Stimulated activated CD8-positive, alpha-beta memory T cell treated with anti-CD3 and anti-CD28 coated beads, Interleukin-7, amount 100 ng/mL, for 24 hours (primary cell): ENCODE data around the gene PAX8.

Source experiments
- DNase-seq: peaks from one replicate; pipeline ENCODE4 v3.0.0-alpha.2; 2020; ENCODE audit warnings: low read depth

The PAX8 gene

DNA sequence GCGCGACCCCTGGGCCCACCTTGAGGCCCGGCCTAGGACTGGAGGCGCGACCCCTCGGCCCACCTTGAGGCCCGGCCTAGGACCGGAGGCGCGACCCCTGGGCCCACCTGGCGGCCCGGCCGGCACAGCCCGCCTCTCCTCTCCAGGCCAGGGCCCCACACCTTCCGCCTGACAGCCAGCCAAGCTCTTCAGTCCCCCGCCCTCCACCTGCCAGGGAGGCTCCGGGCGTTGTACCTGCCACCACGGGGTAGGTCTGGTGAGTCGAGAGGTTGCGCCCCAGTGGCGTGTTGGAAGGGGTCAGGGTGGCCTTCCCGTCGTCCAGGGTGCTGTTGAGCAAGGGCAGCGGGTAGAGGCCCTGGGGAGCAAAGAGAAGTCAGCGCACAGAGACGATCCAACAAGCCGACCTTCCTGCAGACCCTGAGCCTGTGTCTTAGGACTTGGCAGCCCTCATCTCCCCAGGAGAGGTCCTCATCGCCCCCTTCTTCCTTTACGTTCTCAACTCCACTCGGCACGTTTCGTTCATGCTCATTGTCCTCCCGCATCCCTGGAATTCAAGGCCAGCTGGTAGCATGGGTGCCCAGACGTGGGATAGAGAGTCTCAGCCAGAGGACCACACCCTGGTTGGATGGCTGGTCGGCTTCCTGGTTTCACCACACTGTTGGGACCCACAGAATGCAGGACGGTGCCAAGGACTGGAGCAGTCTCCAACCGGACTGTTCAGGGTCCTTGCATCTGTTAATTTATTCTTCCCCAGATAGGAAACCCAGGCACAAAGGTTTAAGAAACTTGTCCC is 42.2 kb downstream of the PAX8 start:
- DNase-seq: no peak

DNA sequence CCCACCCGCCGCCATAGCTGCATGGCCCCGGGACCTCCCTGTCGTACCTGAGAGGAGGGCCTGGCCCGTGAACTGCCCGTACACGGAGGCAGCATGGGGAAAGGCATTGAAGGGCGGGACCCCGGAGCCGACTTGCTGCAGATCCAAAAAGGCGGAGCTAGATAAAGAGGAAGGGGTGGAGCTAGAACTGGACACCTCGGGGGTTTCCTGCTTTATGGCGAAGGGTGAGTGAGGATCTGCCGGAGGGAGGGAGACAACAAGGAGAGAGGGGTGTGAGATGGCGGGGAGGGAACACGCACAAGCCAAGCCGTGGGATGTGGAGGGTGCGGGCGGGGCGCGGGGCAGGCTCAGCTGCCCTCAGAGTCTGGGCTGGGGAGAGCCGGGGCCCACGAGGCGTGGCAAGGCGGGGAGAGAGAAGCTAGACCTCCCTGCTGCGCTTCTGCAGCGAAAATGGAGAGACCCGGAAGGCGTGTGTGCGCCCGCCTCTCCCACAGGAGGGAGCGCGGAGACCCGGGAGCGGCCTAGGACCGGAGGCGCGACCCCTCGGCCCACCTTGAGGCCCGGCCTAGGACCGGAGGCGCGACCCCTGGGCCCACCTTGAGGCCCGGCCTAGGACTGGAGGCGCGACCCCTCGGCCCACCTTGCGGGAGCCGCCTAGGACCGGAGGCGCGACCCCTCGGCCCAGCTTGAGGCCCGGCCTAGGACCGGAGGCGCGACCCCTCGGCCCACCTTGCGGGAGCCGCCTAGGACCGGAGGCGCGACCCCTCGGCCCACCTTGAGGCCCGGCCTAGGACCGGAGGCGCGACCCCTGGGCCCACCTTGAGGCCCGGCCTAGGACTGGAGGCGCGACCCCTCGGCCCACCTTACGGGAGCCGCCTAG is 43.1 kb downstream of the PAX8 start:
- DNase-seq: peak; percentile 39

DNA sequence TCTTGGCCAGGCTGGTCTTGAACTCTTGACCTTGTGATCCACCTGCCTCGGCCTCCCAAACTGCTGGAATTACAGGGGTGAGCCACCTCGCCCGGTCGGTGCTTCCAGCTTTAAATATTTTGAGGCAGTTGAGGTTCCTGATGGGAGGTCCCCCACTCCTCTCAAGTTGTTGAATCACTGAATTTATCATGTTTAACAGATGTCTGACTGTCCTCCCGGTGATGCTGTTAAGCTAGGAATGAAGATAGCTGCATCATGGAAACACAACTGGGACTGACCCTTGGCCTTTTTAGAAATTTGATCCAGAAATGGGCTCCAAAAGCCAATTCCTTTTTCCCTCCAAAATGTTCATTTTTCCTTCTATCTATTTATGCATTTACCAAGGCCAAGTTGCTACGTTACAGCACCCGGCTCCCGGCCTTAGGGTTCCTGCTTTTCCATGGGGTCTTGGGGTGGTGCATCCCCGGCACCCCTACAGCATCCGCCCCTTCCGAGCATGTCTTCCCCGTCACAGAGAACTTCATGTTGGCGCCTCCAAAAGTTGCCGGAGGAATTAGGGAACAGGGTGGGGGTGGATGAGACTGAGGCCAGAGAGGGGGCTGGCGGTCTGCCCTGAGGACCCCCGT is 43.9 kb downstream of the PAX8 start:
- DNase-seq: no peak

DNA sequence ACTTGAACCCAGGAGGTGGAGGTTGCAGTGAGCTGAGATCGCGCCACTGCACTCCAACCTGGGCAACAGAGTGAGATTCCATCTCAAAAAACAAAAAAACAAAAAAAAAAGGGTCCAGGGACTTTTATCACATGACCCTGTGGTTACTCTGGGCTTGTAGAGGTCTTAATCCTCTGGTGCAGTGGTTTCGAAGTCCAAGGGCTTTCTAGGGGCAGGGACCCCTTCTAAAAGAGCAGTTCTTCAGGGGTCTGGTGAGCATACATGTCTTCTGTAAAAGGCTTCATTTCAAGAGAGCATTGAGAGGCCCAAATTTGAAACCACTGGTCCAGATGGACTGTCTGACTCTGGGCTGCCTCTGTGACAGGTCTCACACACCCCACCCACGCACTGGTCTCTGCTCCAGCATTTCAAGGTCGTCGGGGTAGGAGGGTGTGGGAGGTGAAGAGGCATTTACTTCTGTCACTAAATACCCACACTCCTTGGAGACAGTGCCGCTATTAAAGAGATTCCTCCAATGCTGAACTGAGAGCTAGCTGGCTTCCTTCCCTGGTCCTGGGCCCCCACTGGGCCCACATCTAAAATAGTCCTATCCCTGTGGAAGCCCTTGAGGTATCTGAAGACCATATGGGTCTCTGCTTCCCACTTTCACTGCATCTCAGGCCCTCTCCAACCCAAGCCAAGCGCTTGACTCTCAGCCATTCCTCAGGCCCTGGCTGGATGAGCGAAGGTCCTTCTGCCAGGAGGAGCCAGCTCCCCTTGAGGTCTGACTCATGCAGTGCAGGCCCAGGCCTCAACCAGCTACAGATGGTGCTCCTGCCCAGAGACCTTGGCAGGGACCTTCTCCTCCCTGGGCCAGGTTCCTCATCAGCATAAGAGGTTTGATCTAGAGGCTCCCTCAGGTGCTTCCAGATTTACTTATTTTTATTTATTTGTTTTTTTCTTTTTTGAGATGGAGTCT is 44.8 kb downstream of the PAX8 start:
- no peak for DNase-seq

DNA sequence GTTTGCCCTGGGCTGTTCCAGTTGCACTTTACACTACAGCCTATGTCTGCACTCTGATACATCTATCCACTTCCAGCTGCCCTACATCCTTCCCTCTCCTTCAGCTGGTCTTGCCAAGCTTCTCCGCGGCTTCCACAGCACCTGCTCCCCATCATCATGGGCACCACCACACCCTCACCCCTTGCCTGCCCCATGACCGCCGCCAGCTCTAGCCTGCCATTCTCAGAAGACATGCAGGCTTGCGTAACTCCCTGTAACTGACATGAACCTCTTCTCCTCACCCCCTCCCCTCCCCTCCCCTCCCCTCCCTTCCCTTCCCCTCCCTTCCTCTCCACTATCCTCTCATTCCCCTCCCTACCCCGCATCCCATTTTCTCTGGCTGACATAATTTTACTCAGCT is 46.0 kb downstream of the PAX8 start:
- DNase-seq: no peak

DNA sequence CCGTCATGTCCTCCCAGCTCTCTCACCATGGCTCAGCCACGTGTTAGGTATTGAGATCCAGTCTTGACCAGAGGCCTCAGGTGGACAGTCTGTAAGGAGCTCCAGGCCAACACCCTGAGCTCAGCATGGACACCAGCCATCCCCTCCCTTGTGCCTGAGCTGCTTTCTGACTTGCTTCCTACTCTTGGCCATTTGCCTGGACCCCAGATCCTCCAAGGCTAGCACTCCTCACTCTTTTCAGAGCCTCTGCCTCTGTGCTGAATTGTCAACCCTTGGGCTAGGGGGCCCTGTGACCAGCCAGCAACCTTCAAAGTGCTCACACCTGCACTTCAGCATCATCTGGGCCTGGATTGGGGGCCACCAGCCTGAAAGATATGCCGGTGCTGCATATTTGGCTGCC is 46.6 kb downstream of the PAX8 start:
- no peak for DNase-seq

DNA sequence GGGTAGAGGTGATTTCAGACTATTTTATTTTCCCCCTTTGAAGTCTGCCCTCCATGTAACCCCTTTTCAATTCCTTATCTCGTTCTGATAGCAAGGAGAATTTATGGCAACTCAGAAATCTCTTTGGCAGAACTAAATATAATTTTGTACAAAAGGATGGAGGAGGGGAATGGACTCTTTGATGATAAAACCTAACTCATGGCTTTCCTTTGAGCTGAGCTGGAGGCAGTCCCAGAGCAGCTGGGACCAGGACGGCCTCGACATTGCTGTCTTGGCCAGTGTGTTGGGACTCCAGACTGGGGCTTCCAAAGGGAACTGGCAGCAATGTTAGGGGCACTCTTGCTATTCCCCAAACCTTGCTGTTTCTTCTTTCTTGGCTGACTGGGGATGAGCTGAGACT is 47.7 kb downstream of the PAX8 start:
- DNase-seq: no peak

DNA sequence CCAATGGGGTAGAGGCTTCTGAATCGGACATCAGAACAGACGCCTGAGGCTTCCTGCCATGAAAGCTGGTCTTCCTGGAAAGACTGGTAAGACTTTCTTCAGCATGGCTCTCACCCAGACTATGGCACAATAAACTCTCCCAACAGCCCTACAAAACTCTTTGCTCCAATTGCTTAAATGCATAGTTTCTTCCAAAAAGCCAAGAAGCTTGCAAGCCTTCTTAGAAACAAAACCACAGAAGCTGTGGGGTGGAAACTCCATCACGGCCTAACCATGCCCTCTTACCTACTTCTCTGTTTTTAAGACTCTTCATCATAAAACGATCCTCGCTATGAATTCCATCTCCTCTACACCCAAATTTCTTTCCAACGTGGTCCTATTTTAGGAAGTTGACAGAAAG is 48.2 kb downstream of the PAX8 start:
- DNase-seq: no peak

DNA sequence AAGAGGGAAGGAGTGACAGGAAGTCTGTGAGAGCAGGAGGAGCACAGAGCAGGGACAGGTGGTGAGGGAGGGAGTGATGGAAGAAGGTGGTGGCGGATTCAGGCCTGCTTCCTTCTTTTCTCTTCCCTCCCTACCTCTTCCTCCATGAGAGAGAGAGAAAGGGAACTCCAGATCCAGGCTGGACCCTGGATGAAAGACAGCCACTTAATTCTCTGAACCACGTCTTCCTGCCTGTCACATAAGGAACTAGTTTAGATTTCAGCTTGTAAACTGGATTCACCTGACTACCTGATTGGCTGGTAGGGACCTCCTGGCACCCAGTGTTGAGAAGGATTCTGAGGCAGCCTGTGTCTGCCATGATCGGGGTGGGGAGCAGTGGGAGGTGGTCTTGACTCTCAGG is 48.9 kb downstream of the PAX8 start:
- no peak for DNase-seq

DNA sequence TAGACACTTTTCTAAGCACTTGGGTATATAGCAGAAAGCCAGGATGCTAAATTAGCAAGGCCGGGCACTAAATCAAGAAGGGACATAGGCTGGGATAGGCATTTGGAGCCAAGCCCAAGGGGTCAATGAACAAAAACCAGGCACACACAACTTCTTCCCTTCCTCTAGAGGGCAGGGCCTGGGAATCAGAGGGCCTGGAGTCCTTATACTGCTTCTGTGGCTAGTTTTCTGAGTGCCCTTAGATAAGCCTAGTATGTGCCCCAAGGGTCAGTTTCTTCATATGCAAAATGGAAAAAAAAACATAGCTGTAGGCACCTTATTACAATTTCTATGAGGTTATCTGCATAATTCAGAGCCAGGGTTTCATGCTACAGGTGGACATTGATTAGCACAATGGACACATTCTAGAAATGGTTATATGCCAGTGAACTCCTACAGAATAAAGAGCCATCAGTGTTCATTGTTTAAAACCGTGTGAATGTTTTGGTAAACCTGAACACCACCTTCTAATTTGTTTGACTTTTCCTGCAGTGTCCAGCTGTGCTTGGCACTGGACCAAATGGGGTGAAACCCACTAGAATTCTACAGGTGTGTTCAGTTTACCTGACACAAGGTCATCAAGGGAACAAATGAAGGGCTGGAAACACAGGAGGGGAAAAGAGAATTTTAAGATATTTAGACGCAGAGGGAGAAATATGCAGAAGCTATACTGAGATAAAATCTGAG is 49.6 kb downstream of the PAX8 start:
- DNase-seq: no peak

DNA sequence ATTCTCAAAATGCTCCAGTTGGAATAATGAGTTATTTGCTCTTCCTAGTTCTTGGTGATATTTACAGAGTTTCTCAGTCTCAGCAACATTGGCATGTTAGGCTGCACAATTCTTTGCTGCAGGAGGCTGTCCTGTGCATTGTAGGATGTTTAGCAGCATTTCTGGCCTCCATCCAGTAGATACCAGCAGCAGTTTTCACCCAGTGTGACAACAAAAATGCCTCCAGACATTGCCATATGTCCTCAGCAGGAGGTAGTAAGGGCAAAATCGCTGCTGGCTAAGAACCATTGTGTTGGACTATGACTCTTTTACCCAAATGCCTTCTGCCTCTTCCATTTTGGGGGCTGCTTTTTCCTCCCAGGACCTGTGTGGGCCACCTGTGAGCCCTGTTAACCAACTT is 50.4 kb downstream of the PAX8 start:
- no peak for DNase-seq

DNA sequence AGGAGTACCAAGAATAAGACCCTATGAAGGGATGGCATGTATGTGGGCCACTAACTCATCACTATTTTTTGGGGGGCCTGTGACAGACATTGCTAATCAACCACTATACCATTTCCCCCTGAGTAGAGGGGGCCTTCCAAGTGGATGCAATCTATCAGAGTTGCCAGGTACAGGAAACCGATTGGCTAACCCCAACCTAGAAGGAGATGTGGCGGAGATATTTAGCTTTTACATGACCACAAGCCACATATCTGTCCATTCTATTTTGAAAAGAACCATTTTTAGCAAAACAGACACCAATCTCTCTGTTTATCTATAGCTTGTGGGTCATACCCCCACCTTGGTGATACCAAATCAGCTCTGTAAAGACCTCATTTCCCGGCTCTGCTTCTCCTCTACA is 51.0 kb downstream of the PAX8 start:
- DNase-seq: no peak

DNA sequence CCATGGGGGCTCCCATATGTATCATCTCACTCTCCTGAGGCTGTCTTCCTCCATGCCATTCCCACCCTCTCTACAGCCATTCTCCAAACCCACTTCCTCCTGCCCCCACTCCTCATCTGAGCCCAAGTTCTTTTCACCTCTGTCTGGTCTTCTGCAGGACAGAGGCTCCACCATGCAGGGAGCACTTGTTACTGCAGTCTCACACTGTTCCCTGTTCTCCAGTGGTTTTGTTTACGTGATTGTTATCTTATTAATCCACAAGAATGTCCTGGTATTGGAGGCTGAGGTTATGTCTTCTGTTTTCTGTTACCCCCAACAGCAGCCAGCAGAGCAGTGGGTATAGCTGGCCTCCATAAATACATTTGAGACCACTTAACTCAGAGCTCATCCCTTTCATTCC is 51.4 kb downstream of the PAX8 start:
- DNase-seq: no peak

DNA sequence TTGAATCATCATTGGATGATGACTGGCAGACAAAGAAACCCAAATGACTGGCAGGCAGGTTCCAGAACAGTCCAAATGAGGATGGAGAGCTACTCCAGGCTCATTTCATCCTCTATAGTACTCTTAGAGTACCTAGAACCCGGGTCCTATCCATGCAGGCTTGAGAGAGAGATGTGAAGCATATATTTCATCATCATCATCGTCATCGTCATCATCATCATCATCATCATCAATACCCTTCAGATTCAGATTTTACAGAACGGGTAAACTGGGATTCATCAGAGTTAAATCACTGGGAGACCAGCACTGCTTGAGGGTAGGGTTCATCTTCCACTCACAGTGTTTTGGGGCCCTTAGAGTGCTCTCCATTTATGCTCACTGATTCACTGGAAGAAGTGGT is 52.3 kb downstream of the PAX8 start:
- DNase-seq: no peak

DNA sequence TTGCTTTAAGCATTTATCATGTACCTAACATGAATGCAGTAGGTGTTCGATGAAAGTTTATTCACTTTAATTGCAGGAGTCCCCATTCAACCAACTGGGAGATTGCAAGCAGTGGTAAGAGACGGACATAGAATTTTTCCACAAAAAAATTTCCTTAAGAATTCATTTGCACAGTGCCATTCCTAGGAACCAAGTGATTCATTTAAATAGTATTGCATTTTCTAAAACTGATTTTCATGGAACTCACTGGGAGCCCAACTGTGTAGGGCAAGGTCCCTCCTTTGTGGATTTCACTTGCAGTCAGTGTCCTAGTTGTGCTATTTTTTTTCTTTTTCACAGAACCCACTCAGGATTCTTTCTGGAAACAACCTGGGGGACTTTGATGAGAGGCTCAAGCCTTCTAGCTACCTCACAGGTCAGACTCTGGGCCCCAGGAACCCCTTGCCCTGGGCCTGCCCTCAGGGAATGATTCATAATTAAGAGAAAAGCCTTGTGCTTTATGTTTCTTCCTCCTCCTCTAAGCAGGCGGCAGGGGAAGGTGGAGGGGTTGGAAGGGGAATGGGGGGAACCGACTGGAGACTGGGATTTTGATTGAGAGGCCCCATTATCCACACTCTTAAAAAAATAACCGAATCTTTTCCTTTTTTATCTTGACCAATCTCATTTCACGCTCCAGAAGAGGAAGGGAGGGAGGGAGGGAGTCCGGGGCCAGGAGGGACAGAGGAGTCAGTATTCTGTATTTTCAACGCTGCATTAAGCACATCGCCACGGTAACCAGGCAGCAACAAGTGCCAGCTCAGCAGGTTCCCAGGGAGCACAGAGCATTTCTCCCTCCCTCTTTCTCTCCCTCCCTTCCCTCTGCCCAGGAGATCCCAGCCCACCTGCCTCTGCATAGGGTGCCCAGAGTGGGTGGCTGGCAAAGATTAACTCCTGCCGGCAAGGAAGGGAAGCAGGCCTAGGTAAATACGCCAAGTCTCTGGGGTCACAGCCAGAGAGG is 53.2 kb downstream of the PAX8 start:
- no peak for DNase-seq

DNA sequence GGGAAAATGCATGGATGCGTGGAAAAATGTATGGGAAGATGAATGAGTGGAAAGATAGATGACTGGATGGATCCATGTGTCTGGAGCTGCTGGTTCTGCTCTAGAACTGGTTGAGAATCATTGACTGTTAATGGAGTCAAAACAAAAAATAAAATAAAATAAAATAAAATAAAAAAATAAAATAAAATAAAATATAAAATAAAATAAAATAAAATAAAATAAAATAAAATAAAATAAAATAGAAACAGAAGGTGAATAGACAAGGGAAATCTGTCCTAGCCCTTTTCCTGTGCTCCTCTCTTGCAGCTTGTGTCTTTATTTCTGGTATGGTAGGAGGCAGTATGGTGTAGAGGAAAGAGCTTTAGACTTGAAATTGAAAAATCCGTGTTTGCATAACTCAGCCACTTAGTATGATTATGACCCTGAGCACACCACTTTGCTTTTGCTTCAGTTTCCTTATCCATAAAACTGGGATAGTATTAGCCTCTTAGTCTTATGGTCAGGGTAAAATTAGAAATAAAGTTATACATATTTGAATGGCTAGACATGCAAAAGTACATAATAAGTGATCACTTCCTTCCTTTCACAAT is 54.0 kb downstream of the PAX8 start:
- no peak for DNase-seq

DNA sequence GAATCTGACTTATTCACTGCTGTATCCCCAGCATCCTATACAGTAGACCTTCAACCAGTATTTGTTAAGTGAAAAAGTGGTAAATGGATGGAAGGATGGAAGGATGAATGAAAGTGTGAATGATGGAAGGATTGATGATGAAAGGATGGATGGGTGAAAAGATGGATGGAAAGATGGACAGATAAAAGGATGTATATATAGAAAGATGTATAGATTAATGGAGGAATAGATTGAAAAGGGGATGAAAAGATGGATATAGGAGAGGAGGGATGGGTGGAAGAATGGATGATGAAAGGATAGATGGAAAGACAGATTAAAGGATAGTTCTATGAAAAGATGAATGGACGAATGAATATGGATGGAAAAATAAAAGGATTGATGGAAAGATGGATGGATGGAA is 54.9 kb downstream of the PAX8 start:
- no peak for DNase-seq

DNA sequence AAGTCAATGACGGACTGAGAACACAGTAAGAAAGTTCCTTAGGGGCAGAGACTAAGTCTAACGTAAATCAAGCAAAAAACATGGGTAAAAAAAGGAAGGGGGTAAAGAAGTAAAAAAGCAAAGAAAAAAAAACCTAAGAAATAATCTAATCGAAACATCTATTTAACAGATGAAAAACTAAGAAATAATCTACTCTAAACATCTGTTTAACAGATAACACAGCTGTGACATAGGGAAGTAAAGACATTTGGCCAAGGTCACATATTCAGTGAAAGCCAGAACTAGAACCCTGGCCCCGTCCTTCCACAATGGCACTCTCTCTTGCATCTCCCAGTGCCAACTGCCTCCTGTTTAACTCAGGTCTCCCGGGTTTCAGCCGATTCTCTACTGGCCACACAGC is 56.9 kb downstream of the PAX8 start:
- no peak for DNase-seq

DNA sequence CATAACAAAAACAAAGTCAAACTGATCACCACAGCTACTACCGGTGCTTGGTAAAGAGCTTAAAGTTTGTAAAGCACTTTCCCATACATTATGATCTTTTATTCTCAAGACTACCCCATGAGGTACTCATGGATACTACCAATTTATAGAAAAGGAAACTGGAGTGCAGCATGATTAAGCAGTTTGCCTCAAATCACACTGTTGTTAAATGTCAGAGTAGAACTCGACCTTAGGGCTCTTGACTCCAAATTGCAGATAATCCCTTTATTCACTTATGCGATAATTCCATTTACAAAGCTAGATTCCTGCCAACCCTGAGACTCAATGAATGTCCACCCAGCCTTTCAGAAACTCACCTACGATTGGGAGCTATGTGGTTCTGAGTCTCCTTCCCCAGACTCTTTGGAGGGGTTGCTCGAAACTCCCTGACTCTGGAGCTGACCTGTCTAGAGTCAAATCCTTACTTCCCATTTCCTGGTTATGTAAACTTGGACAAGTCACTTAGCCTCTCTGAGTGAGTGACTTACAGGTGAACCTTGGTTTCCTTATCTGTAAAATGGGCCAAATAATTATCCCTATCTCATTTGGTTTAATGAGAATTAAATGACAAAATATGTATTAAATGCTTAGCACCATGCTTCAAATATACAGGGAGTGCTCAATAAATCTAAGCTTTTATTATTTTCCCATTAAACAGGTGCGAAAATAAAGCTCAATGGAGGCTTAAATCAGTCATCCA is 57.6 kb downstream of the PAX8 start:
- DNase-seq: no peak
